Nephron (organoid): ENCODE measurements around the gene TRMT44.

ENCODE experiments used
- H3K27ac Mint-ChIP-seq, 3 experiments: 2 replicates each; pipeline ENCODE4 v1.8.0; 2020; ENCODE audit warnings: mixed read lengths in 3 of 3, mild to moderate bottlenecking in 2 of 3, moderate library complexity in 1 of 3
- H3K27me3 Mint-ChIP-seq: 2 replicates; pipeline ENCODE4 v1.8.0; 2021; ENCODE audit warnings: low read depth, mild to moderate bottlenecking, moderate library complexity, mixed read lengths
- H3K36me3 Mint-ChIP-seq: 2 replicates; pipeline ENCODE4 v1.8.0; 2020; ENCODE audit warnings: low read depth, mixed read lengths
- H3K4me1 Mint-ChIP-seq: 2 replicates; pipeline ENCODE4 v1.8.0; 2020; ENCODE audit warnings: mixed read lengths
- H3K4me3 Mint-ChIP-seq, 3 experiments: 2 replicates each; pipeline ENCODE4 v1.8.0; 2020; ENCODE audit warnings: mild to moderate bottlenecking in 3 of 3, mixed read lengths in 3 of 3, moderate library complexity in 2 of 3
- H3K9me3 Mint-ChIP-seq: 2 replicates; pipeline ENCODE4 v1.8.0; 2020; ENCODE audit warnings: mixed read lengths
- TF ChIP-seq, protein P1 (sequence below), 3 experiments: fragments of 200-600 bp; sonication (generic); IDR thresholded peaks; one replicate each; pipeline ENCODE4 v1.5.0; 2021; ENCODE audit warnings: antibody characterized with exemption in 3 of 3; ENCODE audit not compliant: unreplicated experiment in 3 of 3

The TRMT44 gene

DNA sequence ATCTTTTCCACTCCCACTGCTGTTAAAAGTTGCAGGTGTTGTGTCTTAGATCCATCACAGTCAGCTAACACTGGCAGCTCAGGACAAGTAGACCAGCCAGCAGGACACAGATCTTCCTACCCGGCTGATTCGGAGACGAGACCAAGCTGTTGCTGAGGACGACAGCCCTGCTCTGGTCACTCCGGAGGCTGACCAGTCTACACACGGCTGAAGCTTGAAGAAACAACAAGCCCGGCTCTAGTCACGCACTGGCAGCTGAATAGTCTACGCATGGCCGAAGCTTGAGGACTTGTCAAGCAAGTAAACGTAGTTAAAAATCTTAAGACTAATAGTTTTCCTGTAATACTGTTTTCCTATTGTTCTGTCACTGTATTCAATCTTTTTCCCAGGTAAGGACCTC, 1.8 kb upstream of the TRMT44 start:
- H3K4me1 Mint-ChIP-seq: peaks cover 86% of the 10 kb centered on the region
- H3K4me3 Mint-ChIP-seq: peak overlapping the region; percentile 79 to 91 (median 84)
- H3K36me3 Mint-ChIP-seq: no peaks in the 10 kb centered on the region
- no peaks in the 10 kb centered on the region for H3K27me3 Mint-ChIP-seq
- peak overlapping the region; percentile 83 to 98 (median 98) for H3K27ac Mint-ChIP-seq
- TF ChIP-seq, protein P1, sequence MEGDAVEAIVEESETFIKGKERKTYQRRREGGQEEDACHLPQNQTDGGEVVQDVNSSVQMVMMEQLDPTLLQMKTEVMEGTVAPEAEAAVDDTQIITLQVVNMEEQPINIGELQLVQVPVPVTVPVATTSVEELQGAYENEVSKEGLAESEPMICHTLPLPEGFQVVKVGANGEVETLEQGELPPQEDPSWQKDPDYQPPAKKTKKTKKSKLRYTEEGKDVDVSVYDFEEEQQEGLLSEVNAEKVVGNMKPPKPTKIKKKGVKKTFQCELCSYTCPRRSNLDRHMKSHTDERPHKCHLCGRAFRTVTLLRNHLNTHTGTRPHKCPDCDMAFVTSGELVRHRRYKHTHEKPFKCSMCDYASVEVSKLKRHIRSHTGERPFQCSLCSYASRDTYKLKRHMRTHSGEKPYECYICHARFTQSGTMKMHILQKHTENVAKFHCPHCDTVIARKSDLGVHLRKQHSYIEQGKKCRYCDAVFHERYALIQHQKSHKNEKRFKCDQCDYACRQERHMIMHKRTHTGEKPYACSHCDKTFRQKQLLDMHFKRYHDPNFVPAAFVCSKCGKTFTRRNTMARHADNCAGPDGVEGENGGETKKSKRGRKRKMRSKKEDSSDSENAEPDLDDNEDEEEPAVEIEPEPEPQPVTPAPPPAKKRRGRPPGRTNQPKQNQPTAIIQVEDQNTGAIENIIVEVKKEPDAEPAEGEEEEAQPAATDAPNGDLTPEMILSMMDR (IDR thresholded peaks at IDR 0.05; ENCODE audit: unreplicated experiment in 3 of 3): no peak
- H3K9me3 Mint-ChIP-seq: peaks cover 4% of the 10 kb centered on the region

DNA sequence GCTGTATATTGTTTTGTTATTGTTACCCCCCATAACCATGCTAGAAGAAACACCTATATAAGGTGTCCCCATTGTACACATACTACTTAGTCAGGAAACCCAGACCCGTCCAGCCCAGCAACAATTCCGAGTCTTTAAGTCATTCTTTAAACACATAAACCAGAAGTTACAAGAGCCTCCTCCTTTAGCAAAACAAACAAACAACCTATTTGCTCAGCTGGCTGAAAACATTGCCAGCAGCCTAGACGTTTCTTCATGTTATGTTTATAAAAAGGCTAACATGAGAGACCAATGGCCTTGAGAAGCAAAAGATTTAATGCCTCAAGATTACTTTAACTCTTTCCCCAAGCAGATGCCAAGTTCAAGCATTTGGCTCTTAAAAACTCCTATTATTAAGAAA, 1.4 kb upstream of the TRMT44 start:
- peaks cover 4% of the 10 kb centered on the region for H3K9me3 Mint-ChIP-seq
- peaks cover 85% of the 10 kb centered on the region for H3K4me1 Mint-ChIP-seq
- TF ChIP-seq, protein P1 (IDR thresholded peaks at IDR 0.05; ENCODE audit: unreplicated experiment in 3 of 3): no peak
- peak overlapping the region; percentile 79 to 91 (median 84) for H3K4me3 Mint-ChIP-seq
- H3K27ac Mint-ChIP-seq: peak overlapping the region; percentile 72 to 98 (median 83)
- H3K27me3 Mint-ChIP-seq: no peaks in the 10 kb centered on the region
- H3K36me3 Mint-ChIP-seq: no peaks in the 10 kb centered on the region

DNA sequence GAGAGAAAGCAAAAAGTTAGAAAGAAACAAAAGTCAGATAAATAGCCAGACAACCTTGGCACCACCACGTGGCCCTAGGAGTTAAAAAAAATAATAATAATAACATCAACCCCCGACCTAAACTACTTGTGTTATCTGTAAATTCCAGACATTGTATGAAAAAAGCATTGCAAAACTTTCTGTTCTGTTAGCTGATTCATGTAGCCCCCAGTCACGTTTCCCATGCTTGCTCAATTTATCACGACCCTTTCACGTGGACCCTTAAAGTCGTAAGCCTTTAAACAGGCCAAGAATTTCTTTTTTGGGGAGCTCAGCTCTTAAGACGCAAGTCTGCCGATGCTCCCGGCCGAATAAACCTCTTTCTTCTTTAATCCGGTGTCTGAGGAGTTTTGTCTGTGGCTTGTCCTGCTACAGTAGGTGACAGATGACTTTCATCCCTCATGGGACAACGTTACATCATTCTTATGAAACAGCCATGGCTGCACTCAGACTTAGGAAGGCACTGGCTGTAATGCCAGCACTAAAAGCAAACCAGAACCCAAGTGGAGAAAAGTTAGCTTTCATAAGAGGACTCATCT, 574 bp upstream of the TRMT44 start:
- TF ChIP-seq, protein P1 (IDR thresholded peaks at IDR 0.05; ENCODE audit: unreplicated experiment in 3 of 3): no peak
- H3K4me1 Mint-ChIP-seq: peaks cover 76% of the 10 kb centered on the region
- peaks cover 4% of the 10 kb centered on the region for H3K9me3 Mint-ChIP-seq
- H3K27ac Mint-ChIP-seq: peak overlapping the region; percentile 94 to 98 (median 98)
- H3K4me3 Mint-ChIP-seq: peak overlapping the region; percentile 91 to 100 (median 99)
- no peaks in the 10 kb centered on the region for H3K36me3 Mint-ChIP-seq
- H3K27me3 Mint-ChIP-seq: no peaks in the 10 kb centered on the region

DNA sequence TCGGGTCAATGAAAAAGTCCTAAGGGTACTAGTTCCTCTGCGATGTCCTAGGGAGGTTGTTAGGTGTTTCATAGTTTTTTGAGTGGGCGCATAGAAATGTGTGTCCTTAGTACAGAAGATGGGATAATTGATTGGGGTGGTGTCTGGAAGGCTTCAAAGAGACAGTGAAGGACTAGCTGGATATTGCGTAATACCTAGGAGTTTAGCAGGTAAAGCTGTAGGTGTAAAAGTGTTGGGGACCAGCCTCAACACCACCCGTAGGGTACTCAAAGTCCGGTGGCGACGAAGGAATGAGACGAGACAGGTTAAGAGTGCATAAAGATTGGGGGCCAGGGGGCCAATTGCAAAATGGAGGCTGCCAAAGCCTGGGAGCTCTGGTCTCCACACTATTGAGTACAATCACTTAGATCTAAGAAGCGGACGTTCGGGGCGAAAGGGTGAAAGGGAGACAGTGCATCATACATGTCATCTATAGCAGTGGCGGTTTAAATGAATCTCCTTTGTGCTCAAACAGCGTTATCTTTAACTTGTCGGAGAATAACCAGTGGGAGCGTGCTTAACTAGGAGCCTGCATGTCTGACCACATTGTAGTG, 1.0 kb downstream of the TRMT44 start:
- Mint-ChIP-seq H3K27me3 (no peaks in the 10 kb centered on the region), H3K9me3 (peaks cover 4% of the 10 kb centered on the region), H3K4me3 (peak overlapping the region; percentile 82 to 91 (median 84)), H3K36me3 (peaks cover 3% of the 10 kb centered on the region), H3K4me1 (peaks cover 69% of the 10 kb centered on the region), H3K27ac (peak overlapping the region in 1 of 3 experiments; percentile 47)
- TF ChIP-seq, protein P1 (IDR thresholded peaks at IDR 0.05; ENCODE audit: unreplicated experiment in 3 of 3): no peak

DNA sequence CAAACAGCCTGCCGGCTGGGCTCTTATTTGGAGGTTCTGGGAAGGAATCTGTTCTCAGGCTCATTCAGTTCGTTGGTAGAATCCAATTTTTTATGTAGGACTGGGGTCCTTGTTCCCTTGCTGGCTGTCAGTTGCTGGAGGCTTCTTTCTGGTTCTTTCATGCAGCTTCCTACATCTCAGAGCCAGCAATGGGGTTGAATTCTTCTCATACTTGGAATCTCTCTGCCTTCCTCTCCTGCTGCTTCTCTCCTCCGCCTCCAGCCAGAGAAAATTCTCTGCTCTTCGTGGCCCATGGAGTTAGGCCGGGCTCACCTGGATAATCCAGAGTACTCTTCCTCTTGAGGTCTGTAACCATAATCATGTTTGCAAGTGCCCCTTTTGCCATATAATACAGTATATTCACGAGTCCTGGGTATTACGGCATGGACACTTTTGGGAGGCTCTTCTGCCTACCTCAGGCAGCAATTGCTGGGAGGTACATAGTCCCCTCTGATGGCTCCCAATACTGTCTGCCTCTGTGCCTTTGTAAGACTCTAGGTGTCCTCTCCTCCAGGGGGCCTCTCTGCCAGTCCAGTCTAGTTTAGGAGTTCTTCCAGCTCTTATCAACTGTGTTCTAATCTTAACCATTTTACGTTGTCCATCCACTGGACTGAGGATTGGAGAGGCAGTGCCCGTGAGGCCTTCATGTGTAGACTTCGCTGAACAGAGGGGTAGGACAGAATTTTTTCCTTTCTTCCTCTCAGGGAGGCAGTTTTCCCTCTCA, 2.2 kb downstream of the TRMT44 start:
- TF ChIP-seq, protein P1 (IDR thresholded peaks at IDR 0.05; ENCODE audit: unreplicated experiment in 3 of 3): no peak
- Mint-ChIP-seq H3K27ac (peak overlapping the region in 1 of 3 experiments; percentile 73), H3K4me1 (peaks cover 60% of the 10 kb centered on the region), H3K9me3 (peaks cover 4% of the 10 kb centered on the region), H3K4me3 (peak overlapping the region; percentile 82 to 91 (median 84)), H3K27me3 (no peaks in the 10 kb centered on the region), H3K36me3 (peaks cover 3% of the 10 kb centered on the region)
